ENCODE data around the gene ZBTB46.
"Not testable (repeated sequence)": the region's sequence is repeated elsewhere in the genome, so short reads cannot be mapped to it uniquely, and the experiment has no call there.

Gene ZBTB46

DNA sequence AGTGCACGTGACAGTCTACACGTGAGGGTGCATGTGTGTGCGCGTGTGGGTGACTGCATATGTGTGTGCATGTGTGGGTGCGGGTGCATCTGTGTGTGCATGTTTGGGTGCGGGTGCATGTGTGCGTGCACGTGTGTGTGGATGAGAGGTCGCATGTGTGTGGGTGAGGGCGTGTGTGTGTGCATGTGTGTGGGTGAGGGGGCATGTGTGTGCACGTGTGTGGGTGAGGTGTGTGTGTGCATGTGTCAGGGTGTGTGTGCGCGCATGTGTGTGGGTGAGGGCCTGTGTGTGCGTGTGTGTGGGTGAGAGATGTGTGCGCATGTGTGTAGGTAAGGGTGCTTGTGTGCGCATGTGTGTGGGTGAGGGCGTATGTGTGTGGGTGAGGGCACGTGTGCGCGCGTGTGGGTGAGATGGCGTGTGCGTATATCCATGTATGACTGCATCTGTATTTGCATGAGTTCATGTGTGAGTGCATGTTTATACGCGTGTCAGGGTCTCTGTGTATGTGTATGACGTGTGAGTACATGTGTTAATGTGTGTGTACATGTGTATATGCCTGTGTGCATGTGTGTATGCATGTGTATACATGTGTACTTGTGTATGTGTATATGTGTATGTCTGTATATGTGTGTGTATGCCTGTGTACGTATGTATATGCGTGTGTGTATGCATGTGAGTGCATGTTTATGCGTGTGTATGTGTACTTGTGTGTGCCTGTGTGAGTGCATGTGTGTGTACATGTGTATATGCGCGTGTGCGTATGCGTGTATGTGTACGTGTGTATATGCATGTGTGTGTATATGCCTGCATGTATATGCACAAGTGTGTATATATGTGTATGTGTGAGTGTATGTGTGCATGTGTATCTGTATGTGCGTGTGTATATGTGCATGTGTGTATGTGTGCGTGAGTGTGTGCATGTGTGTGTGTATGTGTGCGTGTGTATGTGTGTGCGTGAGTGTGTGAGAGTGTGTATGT lies 98.7 kb downstream of the ZBTB46 start:
- DNase-seq: no peak

DNA sequence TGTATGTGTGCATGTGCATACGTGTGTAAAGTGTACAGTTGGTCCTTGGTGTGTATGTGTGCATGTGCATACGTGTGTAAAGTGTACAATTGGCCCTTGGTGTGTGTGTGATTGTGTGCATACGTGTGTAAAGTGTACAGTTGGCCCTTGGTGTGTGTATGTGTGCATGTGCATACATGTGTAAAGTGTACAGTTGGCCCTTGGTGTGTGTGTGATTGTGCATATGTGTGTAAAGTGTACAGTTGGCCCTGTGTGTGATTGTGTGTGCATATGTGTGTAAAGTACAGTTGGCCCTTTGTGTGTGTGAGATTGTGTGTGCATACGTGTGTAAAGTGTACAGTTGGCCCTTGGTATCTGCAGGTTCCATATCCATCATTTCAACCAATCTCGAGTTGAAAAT lies 99.7 kb downstream of the ZBTB46 start:
- DNase-seq: no peak

DNA sequence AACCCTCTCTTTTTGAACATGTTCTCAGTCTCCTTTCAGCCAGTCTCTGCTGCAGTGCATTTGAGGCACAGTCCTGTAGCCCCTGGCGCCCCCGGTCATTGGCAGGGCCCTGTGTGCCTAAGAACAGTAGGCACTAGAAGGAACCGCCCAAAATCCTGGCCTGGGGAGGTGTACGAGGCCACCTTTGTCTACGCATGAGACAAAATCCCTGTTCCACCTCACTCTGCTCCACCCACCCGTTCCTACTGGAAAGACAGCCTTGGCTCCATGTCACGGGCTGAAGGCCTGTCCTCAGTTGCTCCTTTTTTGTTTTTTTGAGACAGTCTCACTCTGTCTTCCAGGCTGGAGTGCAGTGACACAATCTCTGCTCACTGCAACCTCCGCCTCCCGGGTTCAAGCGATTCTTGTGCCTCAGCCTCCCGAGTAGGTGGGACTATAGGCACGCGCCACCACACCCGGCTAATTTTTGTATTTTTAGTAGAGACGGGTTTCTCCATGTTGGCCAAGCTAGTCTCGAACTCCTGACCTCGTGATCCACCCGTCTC lies 100.8 kb downstream of the ZBTB46 start:
- DNase-seq: not testable (repeated sequence)

DNA sequence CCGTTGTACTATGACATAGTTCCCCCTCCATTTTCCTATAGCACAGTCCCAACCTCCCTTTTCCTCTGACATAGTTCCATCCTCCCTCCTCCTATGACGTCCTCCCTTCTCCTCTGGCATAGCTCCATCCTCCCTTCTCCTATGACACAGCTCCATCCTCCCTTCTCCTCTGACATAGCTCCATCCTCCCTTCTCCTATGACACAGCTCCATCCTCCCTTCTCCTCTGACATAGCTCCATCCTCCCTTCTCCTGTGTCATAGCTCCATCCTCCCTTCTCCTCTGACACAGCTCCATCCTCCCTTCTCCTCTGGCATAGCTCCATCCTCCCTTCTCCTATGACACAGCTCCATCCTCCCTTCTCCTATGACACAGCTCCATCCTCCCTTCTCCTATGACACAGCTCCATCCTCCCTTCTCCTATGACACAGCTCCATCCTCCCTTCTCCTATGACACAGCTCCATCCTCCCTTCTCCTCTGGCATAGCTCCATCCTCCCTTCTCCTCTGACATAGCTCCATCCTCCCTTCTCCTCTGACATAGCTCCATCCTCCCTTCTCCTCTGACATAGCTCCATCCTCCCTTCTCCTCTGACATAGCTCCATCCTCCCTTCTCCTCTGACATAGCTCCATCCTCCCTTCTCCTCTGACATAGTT lies 108.0 kb downstream of the ZBTB46 start:
- not testable (repeated sequence) for DNase-seq

DNA sequence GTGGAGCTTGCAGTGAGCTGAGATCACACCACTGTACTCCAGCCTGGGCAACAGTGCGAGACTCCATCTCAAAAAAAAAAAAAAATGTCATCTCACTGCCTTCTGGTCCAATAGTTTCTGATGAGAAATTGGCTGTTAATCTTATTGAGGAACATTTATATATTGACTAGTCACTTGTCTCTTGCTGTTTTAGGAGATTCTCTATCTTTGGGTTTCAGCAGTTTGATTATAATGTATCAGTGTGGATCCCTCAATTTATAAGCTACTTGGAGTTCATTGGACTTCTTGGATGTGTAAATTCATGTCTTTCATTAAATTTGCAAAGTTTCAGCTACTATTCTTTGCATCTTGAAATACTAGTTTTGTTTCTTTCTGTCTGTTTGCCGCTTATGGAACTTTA lies 112.1 kb downstream of the ZBTB46 start:
- no peak for DNase-seq

DNA sequence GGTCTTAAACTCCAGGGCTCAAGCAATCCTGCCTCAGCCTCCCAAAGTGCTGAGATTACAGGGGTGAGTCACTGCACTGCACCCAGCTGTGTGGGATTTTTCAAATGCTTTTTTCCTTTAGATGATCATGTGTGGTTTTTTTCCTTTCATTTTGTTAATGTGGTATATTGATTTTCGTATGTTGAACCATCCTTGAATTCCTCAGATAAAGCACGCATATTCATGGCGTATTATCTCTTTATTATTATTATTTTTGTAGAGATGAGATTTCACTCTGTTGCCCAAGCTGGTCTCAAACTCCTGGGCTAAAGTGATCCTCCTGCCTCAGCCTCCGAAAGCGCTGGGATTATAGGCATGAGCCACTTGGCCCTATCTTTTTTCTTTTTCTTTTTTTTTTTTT lies 116.2 kb downstream of the ZBTB46 start:
- no peak for DNase-seq

DNA sequence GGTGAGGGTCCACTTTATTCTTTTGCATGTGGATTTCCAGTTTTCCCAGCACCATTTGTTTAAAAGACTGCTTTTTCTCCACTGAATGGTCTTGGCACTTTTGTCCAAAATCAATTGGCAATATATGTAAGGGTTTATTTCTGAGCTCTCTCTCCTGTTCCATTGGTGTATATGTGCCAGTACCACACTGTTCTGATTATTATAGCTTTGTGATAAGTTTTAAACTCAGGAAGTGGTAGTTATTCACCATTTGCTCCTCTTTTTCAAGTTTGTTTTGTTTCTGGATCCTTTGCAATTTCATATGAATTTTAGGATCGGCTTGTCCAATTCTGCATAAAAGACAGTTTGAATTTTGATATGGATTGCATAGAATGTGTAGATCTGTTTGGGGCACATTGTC lies 118.9 kb downstream of the ZBTB46 start:
- DNase-seq: no peak

DNA sequence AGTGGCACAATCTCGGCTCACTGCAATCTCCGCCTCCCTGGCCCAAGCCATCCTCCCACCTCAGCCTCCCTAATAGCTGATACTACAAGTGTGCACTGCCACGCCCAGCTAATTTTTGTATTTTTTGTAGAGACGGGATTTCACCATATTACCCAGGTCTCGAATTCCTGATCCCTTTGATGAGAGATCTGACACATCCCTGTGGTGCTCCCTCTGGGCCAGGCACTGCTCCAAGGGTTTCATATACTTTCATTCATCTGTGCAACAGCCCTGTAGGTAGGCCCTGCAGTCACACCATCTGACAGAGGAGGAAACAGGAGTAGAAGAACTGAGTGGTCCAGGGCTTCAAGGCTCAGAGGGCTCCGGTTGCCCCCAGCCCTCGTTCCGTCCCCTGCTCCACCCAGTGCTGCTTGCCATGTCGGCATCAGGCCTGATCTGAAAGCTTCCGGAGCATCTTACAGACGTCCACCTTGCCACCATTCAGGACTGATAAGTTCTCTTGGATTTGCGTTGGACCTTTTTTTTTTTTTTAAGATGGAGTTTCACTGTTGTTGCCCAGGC lies 119.9 kb downstream of the ZBTB46 start:
- no peak for DNase-seq

DNA sequence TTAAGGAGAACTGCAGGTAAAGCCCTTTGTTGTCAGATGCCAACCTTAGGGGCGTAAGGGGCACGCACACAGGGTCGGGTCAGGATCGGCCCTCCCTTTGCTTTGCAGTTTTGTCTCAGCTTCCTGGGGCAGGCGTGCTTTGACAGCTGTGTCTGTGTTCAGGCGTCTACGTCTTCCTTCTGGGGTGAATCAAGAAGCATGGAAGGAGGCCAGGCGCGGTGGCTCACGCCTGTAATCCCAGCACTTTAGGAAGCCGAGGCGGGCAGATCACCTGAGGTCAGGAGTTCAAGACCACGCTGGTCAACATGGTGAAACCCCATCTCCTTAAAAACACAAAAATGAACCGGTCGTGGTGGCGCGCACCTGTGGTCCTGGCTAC lies 121.9 kb downstream of the ZBTB46 start:
- DNase-seq: no peak

DNA sequence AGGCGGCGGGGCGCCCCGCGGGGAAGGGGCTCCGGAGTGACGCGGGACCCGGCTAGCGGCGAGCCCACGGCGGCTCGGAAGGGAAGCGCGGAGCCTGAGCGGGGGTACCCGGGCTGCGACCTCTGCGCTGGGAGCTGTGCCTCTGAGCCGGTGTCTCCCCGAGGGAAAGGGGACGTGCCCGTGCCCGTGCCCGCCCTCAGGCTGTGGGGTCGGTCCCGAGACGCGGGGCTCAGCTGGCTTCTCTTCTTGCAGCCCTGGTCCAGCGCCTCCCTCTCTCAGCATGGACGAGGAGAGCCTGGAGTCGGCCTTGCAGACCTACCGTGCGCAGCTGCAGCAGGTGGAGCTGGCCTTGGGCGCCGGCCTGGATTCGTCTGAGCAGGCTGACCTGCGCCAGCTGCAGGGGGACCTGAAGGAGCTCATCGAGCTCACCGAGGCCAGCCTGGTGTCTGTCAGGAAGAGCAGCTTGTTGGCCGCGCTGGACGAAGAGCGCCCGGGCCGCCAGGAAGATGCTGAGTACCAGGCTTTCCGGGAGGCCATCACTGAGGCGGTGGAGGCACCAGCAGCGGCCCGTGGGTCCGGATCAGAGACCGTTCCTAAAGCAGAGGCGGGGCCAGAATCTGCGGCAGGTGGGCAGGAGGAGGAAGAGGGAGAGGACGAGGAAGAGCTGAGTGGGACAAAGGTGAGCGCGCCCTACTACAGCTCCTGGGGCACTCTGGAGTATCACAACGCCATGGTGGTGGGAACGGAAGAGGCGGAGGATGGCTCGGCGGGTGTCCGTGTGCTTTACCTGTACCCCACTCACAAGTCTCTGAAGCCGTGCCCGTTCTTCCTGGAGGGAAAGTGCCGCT lies 122.5 kb downstream of the ZBTB46 start:
- no peak for DNase-seq

DNA sequence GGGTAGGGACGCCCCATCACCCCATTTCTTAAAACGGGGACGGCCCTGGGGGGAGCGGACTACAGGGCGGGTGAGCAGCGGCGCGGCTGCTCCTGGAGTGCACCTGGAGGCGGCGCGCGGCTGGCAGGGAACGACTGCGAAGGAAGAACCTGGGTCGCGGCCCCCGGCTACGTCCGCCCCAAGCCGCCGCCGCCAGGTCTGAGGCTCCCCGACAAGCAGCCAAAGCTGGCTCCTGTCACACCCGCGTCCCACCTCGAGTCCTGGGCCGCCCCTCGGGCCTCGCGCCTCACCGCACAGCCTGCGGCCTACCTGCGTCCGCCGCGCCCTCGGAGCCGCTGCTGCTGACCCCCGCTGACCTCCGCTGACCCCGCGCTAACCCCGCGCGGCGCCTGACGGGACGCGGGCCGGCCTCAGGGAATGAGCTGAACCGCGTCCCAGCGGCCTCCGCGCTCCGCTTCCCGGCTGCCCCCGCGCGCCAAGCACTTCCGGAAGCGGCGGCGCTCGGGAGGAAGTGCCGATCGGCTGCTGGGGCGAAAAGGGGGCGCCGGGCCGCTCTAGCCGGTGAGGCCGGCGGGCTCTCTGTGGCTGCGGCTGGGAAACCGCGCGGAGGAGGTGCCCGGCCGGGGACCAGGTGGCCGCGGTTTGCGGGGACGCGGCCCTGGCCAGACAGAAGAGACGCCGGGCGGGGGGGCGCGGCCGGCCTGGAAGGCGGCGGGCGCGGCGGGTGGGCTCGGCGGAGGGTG lies 123.3 kb downstream of the ZBTB46 start, which contains the start of the genes ARFRP1 and ZGPAT:
ARFRP1 (minus strand) TSS at position 419 of the 743 bp plus-strand sequence. CDS start 885 bp downstream, outside the sequence.
ZGPAT (plus strand) TSS at position 482 of the 743 bp plus-strand sequence. CDS start 542 bp downstream, outside the sequence.
- peak; percentile 90 for DNase-seq

DNA sequence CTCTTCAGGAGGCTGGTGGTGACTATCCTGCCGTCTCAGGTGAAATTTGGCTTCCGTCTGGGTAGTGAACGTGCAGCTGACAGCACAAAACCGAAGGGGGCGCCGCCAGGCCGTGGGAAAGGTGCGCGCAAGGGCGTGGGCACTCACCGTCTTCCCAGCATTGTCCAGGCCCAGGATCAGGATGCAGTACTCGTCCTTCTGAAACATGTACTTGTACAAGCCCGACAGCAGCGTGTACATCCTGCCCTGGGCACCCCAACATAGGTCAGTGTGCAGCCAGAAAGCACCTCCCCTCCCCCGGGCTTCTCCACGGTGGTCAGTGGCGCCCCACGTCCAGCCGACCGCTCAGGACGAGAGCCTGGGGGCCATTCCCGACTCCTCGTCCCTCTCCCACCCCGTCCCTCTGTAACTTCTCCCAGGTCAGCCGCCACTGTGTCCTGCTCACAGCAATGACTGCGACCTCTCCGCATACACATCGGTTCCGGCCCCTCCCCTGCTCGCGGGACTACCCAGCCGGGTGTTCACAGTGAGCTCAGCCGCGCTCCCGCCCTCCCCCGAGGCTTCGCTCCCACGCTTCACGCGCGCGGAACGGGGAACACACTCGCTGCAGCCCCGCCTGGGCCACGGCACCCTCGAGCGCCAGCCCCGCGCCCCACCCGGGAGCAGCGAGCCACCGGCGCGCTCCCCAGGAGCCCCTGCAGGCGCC lies 124.1 kb downstream of the ZBTB46 start:
- DNase-seq: peak; percentile 71

DNA sequence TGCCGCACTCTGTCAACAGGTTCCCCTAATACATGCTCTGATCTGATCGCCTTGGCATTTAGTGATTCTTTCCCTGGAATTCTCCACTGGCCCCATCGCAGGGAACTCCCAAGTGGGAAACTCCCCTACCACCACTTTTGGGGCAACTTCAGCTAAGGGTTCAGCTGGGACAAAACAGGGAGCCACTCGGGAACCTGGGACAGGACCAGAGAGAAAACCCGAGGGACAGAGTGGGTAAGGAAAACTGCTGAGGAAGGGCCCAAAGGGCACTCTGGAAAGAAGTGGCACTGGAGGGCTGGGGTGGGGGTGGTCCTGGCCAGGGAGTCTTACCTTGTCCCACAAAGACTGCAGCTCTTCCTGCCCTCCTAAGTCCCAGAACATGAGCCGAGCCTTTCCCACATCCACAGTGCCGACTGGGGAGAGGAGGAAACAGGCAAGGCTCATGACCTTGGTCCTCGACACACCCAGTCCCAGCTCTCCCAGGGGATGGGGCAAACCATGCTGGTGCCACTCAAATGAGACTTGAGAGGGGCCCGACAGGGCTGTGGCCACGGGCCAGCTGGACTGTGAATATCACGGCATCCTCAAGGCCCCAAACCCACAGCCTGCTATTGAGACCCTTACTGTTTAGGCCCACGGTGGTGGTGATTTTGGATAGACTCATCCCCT lies 124.9 kb downstream of the ZBTB46 start:
- no peak for DNase-seq

DNA sequence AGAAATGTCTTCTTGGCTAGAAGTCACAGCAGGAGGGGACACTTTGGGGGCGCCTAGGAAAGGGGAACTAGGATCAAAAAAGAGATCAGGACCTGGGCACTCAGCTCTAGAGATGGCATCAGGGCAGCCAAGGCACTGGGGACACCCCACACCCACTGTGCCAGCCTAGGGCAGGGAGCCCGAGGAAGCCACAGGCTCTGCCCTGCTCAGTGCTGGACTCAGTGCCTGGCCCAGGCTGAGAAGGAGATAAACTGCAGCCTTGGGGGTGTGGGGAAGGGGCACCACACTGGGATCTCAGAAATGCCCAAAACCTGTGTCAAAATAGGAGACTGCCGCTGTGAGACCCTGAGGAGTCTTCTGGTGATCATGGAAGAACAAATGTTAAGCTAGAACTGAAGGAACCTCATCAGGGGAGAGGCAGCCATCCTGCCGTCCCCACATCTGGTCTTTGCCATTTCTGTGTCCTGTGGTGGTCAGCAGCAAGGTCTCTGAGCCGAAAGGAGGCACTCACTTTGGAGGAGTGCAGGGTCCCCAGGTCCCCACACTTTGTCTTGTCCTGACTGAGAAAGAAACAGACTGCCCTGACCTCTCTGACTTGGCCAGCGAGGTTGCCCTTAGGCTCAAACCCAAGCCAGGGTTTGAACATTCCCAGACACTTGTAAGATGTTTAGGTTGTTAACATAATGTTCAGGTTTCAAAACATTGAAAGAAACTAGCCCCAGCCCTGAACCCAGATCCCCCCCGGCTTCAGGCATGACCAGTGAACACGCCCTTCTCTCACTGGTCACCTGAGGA lies 125.6 kb downstream of the ZBTB46 start:
- no peak for DNase-seq

DNA sequence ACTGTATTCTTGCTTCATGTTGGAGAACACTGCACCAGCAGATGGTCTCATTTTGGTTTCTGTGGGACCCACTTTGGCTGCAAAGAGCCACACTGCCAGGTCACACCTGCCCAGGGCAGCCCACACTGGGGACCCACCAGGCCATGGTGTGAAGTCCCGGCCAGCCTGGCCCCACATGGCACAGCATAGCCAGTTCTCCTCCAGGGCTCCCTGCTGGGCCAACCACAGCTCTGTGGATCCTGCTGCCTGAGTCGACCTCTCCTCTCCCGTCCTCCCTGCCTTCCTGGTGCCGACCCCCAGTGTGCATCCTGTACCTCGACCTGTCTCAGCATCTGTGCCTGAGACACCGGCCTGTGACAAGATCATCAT lies 126.3 kb downstream of the ZBTB46 start:
- no peak for DNase-seq

DNA sequence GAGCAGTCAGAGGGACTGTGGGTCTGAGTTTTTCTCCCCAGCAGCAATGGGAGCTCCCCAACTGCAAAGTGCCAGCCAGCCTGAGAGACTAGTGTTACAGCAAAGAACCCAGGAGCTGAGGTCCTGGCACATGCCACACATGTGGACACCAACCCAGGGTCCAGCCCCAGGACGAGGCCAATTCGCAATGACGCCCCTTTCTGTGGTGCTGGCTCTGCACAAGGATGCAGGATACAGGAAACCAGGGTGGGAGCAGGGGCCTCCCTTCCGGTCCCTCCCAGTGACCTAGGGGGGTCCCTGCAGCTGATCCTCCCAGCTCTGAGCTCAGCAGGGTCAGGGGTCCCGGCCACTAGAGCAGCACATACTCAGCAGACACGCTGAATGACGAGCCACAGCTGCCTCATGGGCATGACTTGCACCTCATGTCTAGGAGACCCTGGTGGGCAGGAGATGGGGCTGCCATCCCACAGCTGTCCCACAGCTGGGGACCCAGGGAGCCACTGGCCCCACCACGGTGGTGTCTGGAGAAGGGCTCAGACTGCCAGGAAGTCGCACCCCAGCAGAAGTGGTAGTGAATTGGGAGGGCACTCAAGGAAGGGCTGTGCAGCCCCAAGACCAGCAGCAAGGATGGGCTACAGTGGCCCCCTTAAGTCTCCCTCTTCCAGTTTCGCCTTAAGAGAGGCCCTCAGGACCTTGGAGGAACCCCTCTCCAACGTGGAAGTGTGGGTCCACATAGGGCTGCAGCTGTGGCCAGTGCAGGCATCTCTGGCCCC lies 126.9 kb downstream of the ZBTB46 start:
- DNase-seq: no peak

DNA sequence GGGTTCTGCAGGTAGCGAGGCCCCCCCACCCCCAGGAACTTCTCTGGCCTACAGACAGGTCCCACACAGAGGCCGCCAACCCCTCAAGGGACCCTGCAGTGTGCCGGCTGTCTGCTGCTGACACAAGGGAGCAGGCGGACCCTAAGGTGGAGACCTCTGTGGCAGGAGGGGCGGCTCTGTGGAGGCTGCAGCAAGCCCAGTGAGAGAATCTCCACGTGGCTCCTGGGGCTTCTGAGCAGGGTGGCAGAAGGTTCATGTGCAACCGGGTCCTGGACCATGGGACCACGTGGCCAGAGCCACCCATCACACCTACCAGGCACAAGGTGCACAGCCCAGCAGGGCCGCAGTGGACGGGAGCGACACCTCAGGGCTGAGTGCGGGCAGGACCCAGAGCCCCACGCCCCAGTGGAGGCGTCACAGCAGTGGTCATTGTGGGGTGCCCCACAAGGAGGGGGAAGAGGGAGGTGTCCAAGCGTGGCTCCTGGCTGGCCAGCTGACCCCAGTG lies 127.5 kb downstream of the ZBTB46 start:
- no peak for DNase-seq

DNA sequence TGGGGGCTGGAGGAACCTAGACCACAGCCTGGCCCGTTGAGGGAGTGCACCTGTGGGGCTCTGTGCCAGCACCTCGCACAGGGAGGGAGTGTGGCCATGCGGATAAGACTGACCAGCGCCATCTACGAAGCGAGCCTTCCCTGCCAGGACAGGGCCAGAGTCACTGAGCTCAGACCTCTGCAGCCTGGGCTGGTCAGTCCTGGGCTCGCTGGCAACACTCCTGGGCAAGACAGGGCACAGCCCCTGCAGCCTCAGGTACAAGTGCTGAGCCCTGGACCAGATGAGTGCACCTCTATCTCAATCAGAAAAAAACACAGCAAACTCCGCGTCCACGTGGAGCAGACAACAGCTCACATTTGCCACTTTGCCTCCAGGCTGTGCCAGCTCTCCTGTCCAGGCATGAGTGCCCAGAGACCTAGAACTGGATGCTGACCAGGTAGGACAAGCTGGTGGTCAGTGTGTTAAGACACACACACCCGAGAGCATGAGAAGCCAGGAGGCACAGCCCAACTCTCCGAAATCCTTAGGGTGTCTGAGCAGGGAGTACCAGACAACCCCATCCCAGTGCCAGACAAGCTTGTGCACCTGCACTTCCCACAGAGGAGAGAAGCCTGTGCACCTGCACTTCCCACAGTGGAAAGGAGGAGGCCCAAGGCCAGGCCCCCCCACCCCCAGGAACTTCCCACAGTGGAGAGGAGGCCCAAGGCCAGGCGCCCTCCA lies 128.2 kb downstream of the ZBTB46 start:
- no peak for DNase-seq
